OCI-LY7 (cell line): ENCODE data around the gene SMAD6. TPM values are rescaled to one million over a fixed set of nuclear protein-coding genes. Genes with fewer than 3 reads are reported as not detected.

ENCODE experiments used
- BruUV-seq: library from RNA; stranded (reverse); fragments of 400-500 nt; replicated peaks from 2 replicates; lab custom pipeline; 2021; lab: Mats Ljungman, UMichigan
- CTCF ChIA-PET: fragments of 300-600 bp; sonication (Branson Sonifier 250); formaldehyde crosslinking; loops from one replicate; lab custom pipeline; 2022; ENCODE audit warnings: antibody characterized with exemption; ENCODE audit not compliant: unreplicated experiment; lab: Charles Lee
- POLR2A ChIA-PET: fragments of 300-600 bp; sonication (Branson Sonifier 250); formaldehyde crosslinking; loops from one replicate; lab custom pipeline; 2022; ENCODE audit warnings: antibody characterized with exemption; lab: Charles Lee
- DNase-seq: peaks from one replicate; pipeline ENCODE4 v3.0.0-alpha.2; 2015; ENCODE audit warnings: low spot score
- H2AFZ ChIP-seq: fragments of 200-600 bp; sonication (generic), shearing (Covaris generic); 2 replicates; pipeline ENCODE4 v1.6.1; 2014; ENCODE audit warnings: mild to moderate bottlenecking, antibody characterized with exemption, low read length, moderate library complexity
- H3K27ac ChIP-seq: fragments of 200-600 bp; sonication (generic); 2 replicates; pipeline ENCODE4 v1.5.1; 2014; ENCODE audit warnings: mixed run types, low read depth, mild to moderate bottlenecking, moderate library complexity, low read length, inconsistent platforms; ENCODE audit not compliant: poor library complexity, severe bottlenecking
- H3K36me3 ChIP-seq: fragments of 200-600 bp; sonication (generic); 2 replicates; pipeline ENCODE4 v1.6.1; 2014; ENCODE audit warnings: mild to moderate bottlenecking, antibody characterized with exemption, low read length, moderate library complexity, mixed read lengths; ENCODE audit not compliant: insufficient read depth
- H3K4me1 ChIP-seq: fragments of 200-600 bp; sonication (generic); 2 replicates; pipeline ENCODE4 v1.5.1; 2014; ENCODE audit warnings: mild to moderate bottlenecking, low read length; ENCODE audit not compliant: insufficient read depth, poor library complexity, severe bottlenecking
- H3K4me2 ChIP-seq: fragments of 200-600 bp; sonication (generic); 2 replicates; pipeline ENCODE4 v1.6.1; 2014; ENCODE audit warnings: mild to moderate bottlenecking, low read length
- H3K4me3 ChIP-seq: fragments of 200-600 bp; sonication (generic); 2 replicates; pipeline ENCODE4 v1.5.1; 2014; ENCODE audit warnings: mild to moderate bottlenecking, low read depth, low read length; ENCODE audit not compliant: poor library complexity, severe bottlenecking
- H3K79me2 ChIP-seq: fragments of 200-600 bp; sonication (generic); 2 replicates; pipeline ENCODE4 v1.6.1; 2016; ENCODE audit warnings: low read depth, mild to moderate bottlenecking, low read length, moderate library complexity, mixed read lengths; ENCODE audit not compliant: insufficient read depth
- H3K9me2 ChIP-seq: fragments of 200-600 bp; sonication (generic); 2 replicates; pipeline ENCODE4 v1.6.1; 2016; ENCODE audit warnings: mild to moderate bottlenecking, low read length, mixed read lengths; ENCODE audit not compliant: insufficient read depth
- H3K9me3 ChIP-seq: fragments of 200-600 bp; sonication (generic); 2 replicates; pipeline ENCODE4 v1.6.1; 2014; ENCODE audit warnings: mild to moderate bottlenecking, mixed run types, low read length, mixed read lengths
- H4K20me1 ChIP-seq: fragments of 200-600 bp; sonication (generic); 2 replicates; pipeline ENCODE4 v1.6.1; 2014; ENCODE audit warnings: mild to moderate bottlenecking, antibody characterized with exemption, low read length, moderate library complexity, mixed read lengths; ENCODE audit not compliant: insufficient read depth
- EZH2phosphoT487 ChIP-seq: fragments of 200-600 bp; sonication (generic); IDR thresholded peaks from 2 replicates; pipeline ENCODE4 v1.6.1; 2018; ENCODE audit warnings: low read depth, borderline replicate concordance, mild to moderate bottlenecking, mixed run types, antibody characterized with exemption, low read length, moderate library complexity, mixed read lengths
- intact Hi-C: fragments of 100-400 bp; cut with micrococcal nuclease; formaldehyde crosslinking; loops from one replicate; pipeline ENCODE4 v1.10.0; 2022; ENCODE audit not compliant: unreplicated experiment
- total RNA-seq, 2 experiments: library from RNA; depleted of rRNA in 1 of 2; stranded (reverse); fragments of >200 nt in 1 of 2; shearing (Covaris generic) in 1 of 2; gene quantifications; 2 replicates each; pipeline ENCODE4 v1.2.3, GENCODE V29; 2014 to 2022
- TF ChIP-seq, protein P1 (sequence below): fragments of 200-600 bp; sonication (generic); conservative IDR thresholded peaks from 2 replicates; pipeline ENCODE4 v1.5.1; 2014; ENCODE audit warnings: mild to moderate bottlenecking, antibody characterized with exemption, low read length, moderate library complexity, mixed read lengths

Gene SMAD6
- total RNA-seq, 2 experiments from 2014 or later: 14.6 to 16.1 TPM

GRCh38 chr15:66742286-66742685 is 40.2 kb downstream of the SMAD6 start:
- ChIA-PET POLR2A (interaction anchor here (1.0 kb wide), 1 partner anchor 28 kb away, joined by 4 read pairs; no protein-coding TSS in a partner anchor), CTCF (no interaction called here)
- no peak overlapping the region for H2AFZ ChIP-seq

DNA sequence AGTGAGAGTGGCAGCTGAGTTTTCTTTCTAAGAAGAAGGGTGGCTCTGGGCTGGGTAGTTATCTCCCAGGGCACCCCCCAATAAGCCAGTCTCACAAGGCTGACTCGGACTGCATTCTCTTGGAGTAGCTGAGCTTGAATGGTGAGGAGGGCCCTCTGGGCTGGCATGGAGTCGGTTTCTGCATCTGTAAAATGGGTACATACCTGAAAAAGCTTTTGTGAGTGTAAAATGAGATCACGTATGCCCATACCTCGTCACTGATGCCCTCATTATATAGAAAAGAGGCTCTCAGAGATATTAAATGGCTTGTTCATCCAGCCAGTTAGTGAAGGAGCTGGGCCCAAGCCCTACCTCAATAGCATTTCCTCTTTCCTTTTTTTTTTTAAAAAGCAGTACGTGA is 41.2 kb downstream of the SMAD6 start:
- BruUV-seq: no TSS peak
- CTCF ChIA-PET: interaction anchor here (0.5 kb wide), 1 partner anchor 15 kb away, joined by 3 read pairs; no protein-coding TSS in a partner anchor

More at GRCh38 chr15:66742286-66742685, 40.2 kb downstream of the SMAD6 start:
- TF ChIP-seq, protein P1, sequence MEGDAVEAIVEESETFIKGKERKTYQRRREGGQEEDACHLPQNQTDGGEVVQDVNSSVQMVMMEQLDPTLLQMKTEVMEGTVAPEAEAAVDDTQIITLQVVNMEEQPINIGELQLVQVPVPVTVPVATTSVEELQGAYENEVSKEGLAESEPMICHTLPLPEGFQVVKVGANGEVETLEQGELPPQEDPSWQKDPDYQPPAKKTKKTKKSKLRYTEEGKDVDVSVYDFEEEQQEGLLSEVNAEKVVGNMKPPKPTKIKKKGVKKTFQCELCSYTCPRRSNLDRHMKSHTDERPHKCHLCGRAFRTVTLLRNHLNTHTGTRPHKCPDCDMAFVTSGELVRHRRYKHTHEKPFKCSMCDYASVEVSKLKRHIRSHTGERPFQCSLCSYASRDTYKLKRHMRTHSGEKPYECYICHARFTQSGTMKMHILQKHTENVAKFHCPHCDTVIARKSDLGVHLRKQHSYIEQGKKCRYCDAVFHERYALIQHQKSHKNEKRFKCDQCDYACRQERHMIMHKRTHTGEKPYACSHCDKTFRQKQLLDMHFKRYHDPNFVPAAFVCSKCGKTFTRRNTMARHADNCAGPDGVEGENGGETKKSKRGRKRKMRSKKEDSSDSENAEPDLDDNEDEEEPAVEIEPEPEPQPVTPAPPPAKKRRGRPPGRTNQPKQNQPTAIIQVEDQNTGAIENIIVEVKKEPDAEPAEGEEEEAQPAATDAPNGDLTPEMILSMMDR: no peak
- no peak for TF ChIP-seq EZH2phosphoT487
- no TSS peak for BruUV-seq
- H3K4me2 ChIP-seq: no peak overlapping the region
- no peaks in the 10 kb centered on the region for H3K36me3 ChIP-seq
- DNase-seq: no peak
- no peak overlapping the region for H3K27ac ChIP-seq
- H3K4me3 ChIP-seq: no peak overlapping the region
- no peaks in the 10 kb centered on the region for H4K20me1 ChIP-seq
- intact Hi-C loops: no loop called here
- no peaks in the 10 kb centered on the region for H3K9me2 ChIP-seq
- no peaks in the 10 kb centered on the region for H3K9me3 ChIP-seq
- H3K4me1 ChIP-seq: peaks cover 10% of the 10 kb centered on the region
- no peaks in the 10 kb centered on the region for H3K79me2 ChIP-seq

More for the DNA sequence above, 41.2 kb downstream of the SMAD6 start:
- peaks cover 10% of the 10 kb centered on the region for H3K4me1 ChIP-seq
- no peak for TF ChIP-seq EZH2phosphoT487
- TF ChIP-seq, protein P1: no peak
- no peak for DNase-seq
- H3K79me2 ChIP-seq: no peaks in the 10 kb centered on the region
- no peak overlapping the region for H2AFZ ChIP-seq
- H3K27ac ChIP-seq: no peak overlapping the region
- H3K4me3 ChIP-seq: no peak overlapping the region
- H4K20me1 ChIP-seq: no peaks in the 10 kb centered on the region
- H3K36me3 ChIP-seq: no peaks in the 10 kb centered on the region
- intact Hi-C loops: no loop called here
- H3K9me2 ChIP-seq: no peaks in the 10 kb centered on the region
- H3K9me3 ChIP-seq: no peaks in the 10 kb centered on the region
- POLR2A ChIA-PET: interaction anchor here (0.6 to 1.0 kb wide), 3 partner anchors 24 to 50 kb away, joined by 4 to 9 read pairs (median 4); no protein-coding TSS in a partner anchor
- H3K4me2 ChIP-seq: no peak overlapping the region
